Activated CD4-positive, alpha-beta memory T cell treated with anti-CD3 and anti-CD28 coated beads for 36 hours (primary cell): ENCODE results near the gene SAV1. TPM values are rescaled to one million over a fixed set of nuclear protein-coding genes. Genes with fewer than 3 reads are reported as not detected.
A peak's percentile ranks its signal among the peaks of the same experiment; 100 is the strongest.
"Not testable (repeated sequence)": the region's sequence is repeated elsewhere in the genome, so short reads cannot be mapped to it uniquely, and the experiment has no call there.

ENCODE experiments used
- CTCF ChIA-PET: fragments of 350-600 bp; sonication (Branson Sonifier 250); formaldehyde crosslinking; loops from one replicate; lab custom pipeline; 2021; ENCODE audit warnings: antibody characterized with exemption, inconsistent platforms; lab: Charles Lee
- POLR2A ChIA-PET: fragments of 350-600 bp; sonication (Branson Sonifier 250); formaldehyde crosslinking; loops from one replicate; lab custom pipeline; 2021; ENCODE audit warnings: antibody characterized with exemption; lab: Charles Lee
- DNase-seq: peaks from one replicate; pipeline ENCODE4 v3.0.0-alpha.2; 2020
- H3K27ac Mint-ChIP-seq: one replicate; pipeline ENCODE4 v1.8.0; 2021; ENCODE audit warnings: mixed read lengths
- H3K27me3 Mint-ChIP-seq: one replicate; pipeline ENCODE4 v1.8.0; 2021; ENCODE audit warnings: mixed read lengths
- H3K36me3 Mint-ChIP-seq: one replicate; pipeline ENCODE4 v1.8.0; 2021; ENCODE audit warnings: mixed read lengths
- H3K4me1 Mint-ChIP-seq: one replicate; pipeline ENCODE4 v1.8.0; 2021; ENCODE audit warnings: low read depth, mixed read lengths
- H3K4me3 Mint-ChIP-seq: one replicate; pipeline ENCODE4 v1.8.0; 2021; ENCODE audit warnings: mild to moderate bottlenecking, mixed read lengths
- H3K9me3 Mint-ChIP-seq: one replicate; pipeline ENCODE4 v1.8.0; 2021; ENCODE audit warnings: mixed read lengths
- intact Hi-C: fragments of 100-400 bp; cut with micrococcal nuclease; formaldehyde crosslinking; loops from one replicate; pipeline ENCODE4 v1.15.1; 2023
- total RNA-seq, 2 experiments: library from RNA; stranded (reverse); gene quantifications; one replicate each; pipeline ENCODE4 v1.2.3, GENCODE V29; 2021

The SAV1 gene
- total RNA-seq, 2 experiments from 2014 or later: 13.4 to 13.5 TPM

DNA sequence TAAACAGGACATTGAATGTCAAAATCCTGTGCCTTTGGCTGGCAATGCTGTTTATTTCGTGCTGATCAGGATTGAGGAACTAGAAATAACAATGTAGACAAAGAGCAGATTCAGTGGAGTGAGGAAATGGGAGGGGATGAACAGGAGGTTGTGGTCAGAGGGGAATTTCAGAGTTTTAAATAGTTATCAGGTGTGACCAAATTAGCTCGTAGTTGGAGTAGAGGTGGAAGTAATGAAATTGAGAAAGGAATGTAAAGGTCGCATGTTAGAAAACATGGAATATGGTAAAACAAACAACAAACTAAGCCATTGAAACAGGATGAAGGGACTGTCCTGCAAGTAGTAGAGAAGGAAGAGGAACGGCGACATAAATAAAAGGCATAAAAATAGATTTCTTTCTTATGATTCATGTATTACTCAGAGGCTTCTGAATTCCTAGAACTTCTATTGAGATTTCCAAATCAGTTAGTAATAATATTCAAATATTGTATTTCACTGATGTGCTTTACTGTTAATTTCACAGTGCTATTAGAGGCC lies 9.5 kb upstream of the SAV1 start:
- Mint-ChIP-seq H3K27ac (no peak overlapping the region), H3K9me3 (no peaks in the 10 kb centered on the region), H3K4me1 (peaks cover 13% of the 10 kb centered on the region), H3K27me3 (no peaks in the 10 kb centered on the region), H3K36me3 (no peaks in the 10 kb centered on the region), H3K4me3 (no peak overlapping the region)
- POLR2A ChIA-PET: interaction anchor here (1.3 kb wide), 1 partner anchor 9 kb away, joined by 6 read pairs; the partner anchor contains the start of gene SAV1
- no peak for DNase-seq
- CTCF ChIA-PET: interaction anchor here (0.7 to 2.1 kb wide), 3 partner anchors 37 to 190 kb away, joined by 3 to 8 read pairs (median 3); no protein-coding TSS in a partner anchor
- intact Hi-C loops: no loop called here

DNA sequence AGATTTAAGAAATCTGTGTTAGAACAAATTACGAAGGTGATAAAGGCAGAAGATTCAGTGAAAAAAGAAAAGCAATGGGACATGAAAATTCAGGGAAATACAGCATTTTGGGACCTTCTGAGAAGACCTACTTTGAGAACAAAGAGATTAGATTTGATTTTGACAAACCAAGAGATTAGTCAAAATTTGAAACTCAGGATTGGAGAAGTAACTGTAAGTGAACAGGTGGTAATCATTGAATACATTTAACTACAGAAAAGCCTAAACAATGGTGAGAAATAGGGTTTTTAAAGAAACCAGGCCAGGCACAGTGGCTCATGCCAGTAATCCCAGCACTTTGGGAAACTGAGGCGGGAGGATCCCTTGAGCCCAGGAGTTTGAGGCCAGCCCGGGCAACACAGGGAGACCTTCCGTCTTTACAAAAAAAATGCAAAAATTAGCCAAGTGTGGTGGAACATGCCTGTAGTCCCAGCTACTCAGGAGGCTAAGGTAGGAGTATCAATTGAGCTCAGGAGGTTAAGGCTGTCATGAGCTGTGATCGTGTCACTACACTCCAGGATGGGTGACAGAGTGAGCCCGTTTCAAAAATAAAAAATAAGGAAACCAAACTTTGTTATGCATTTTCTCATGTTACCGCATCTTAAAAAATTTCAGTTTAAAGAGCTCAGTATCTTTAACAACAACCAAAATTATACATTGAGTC lies 8.9 kb upstream of the SAV1 start:
- Mint-ChIP-seq H3K27me3 (no peaks in the 10 kb centered on the region), H3K36me3 (no peaks in the 10 kb centered on the region), H3K4me3 (no peak overlapping the region), H3K9me3 (no peaks in the 10 kb centered on the region), H3K27ac (no peak overlapping the region), H3K4me1 (peaks cover 13% of the 10 kb centered on the region)
- ChIA-PET CTCF (interaction anchor here (0.5 to 2.1 kb wide), 5 partner anchors 38 to 191 kb away, joined by 3 to 8 read pairs (median 3); no protein-coding TSS in a partner anchor), POLR2A (interaction anchor here (1.3 kb wide), 1 partner anchor 9 kb away, joined by 6 read pairs; the partner anchor contains the start of gene SAV1)
- no peak for DNase-seq
- intact Hi-C loops: no loop called here

DNA sequence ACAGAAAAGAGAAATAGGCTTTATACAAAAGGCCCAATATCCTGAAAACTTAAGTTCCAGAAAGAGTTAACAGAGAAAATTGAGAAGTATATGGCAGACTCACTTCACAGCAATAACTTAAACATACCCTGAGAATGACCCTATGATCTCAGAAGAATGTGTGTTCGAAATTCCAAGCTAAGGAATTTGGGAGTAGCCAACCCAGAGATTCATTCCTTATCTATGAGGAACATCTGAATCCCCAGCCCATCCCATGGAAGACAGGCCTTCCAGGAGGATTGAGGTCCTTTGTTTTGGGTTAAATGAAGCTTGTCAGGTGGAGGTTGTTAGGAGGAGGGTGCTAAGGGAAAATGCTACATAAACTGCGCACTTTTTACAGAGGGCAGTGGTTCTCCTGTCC lies 7.5 kb upstream of the SAV1 start:
- H3K27me3 Mint-ChIP-seq: no peaks in the 10 kb centered on the region
- H3K9me3 Mint-ChIP-seq: no peaks in the 10 kb centered on the region
- no peak overlapping the region for H3K4me3 Mint-ChIP-seq
- H3K36me3 Mint-ChIP-seq: no peaks in the 10 kb centered on the region
- intact Hi-C loops: no loop called here
- no peak overlapping the region for H3K27ac Mint-ChIP-seq
- DNase-seq: no peak
- ChIA-PET CTCF (no interaction called here), POLR2A (no interaction called here)
- H3K4me1 Mint-ChIP-seq: peaks cover 13% of the 10 kb centered on the region

GRCh38 chr14:50670866-50671256 lies 2.8 kb upstream of the SAV1 start:
- CTCF ChIA-PET: interaction anchor here (0.9 to 1.5 kb wide), 2 partner anchors 107 to 190 kb away, joined by 3 to 8 read pairs; no protein-coding TSS in a partner anchor
- no peaks in the 10 kb centered on the region for H3K27me3 Mint-ChIP-seq

DNA sequence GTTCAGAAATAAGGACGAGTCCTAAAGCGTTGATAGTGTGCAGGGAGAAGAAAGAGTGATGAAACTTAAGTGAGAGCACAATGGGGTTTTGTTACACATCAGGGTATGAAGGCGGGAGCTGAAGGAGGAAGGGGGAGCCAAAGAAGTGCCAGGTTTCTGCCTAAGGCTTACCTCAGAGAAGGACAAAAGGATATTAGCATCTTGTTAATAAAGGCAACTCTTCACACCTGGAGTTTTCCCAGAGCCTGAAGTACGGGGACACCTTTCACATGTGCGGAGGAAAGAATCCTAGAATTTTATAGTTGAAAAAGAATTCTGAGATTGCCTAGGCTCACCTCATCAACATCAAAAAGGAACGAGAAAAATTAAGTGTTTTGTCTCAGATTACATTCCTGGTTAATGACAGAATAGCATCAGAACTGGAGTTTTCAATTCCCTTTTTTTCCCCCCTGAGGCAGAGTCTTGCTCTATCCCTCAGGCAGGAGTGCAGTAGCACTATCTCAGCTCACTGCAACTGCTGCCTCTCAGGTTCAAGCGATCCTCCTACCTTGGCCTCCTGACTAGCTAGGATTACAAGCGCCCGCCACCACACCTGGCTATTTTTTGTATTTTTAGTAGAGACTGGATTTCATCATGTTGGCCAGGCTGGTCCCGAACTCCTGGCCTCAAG lies 2.2 kb upstream of the SAV1 start:
- no peaks in the 10 kb centered on the region for H3K36me3 Mint-ChIP-seq
- no peaks in the 10 kb centered on the region for H3K9me3 Mint-ChIP-seq
- no peak for DNase-seq
- intact Hi-C loops: no loop called here
- peaks cover 8% of the 10 kb centered on the region for H3K4me1 Mint-ChIP-seq
- no peak overlapping the region for H3K27ac Mint-ChIP-seq
- no peak overlapping the region for H3K4me3 Mint-ChIP-seq
- POLR2A ChIA-PET: no interaction called here
- H3K27me3 Mint-ChIP-seq: no peaks in the 10 kb centered on the region
- CTCF ChIA-PET: interaction anchor here (0.9 to 1.5 kb wide), 2 partner anchors 107 to 190 kb away, joined by 3 to 8 read pairs; no protein-coding TSS in a partner anchor

More at GRCh38 chr14:50670866-50671256, 2.8 kb upstream of the SAV1 start:
- H3K36me3 Mint-ChIP-seq: no peaks in the 10 kb centered on the region
- no peak overlapping the region for H3K27ac Mint-ChIP-seq
- no peak overlapping the region for H3K4me3 Mint-ChIP-seq
- no peak for DNase-seq
- no peaks in the 10 kb centered on the region for H3K9me3 Mint-ChIP-seq
- intact Hi-C loops: no loop called here
- peaks cover 8% of the 10 kb centered on the region for H3K4me1 Mint-ChIP-seq
- POLR2A ChIA-PET: interaction anchor here (0.6 kb wide), 1 partner anchor 75 kb away, joined by 3 read pairs; no protein-coding TSS in a partner anchor

- POLR2A ChIA-PET: no interaction called here
- CTCF ChIA-PET: no interaction called here
- no peak overlapping the region for H3K27ac Mint-ChIP-seq
- H3K36me3 Mint-ChIP-seq: peaks cover 3% of the 10 kb centered on the region
- H3K4me3 Mint-ChIP-seq: no peak overlapping the region
- DNase-seq: no peak
- H3K9me3 Mint-ChIP-seq: no peaks in the 10 kb centered on the region
- intact Hi-C loops: loop anchor here (2.0 to 5.0 kb wide), 4 partner anchors 93 to 357 kb away; partner anchors contain the start of genes DMAC2L and L2HGDH
- no peaks in the 10 kb centered on the region for H3K27me3 Mint-ChIP-seq
- H3K4me1 Mint-ChIP-seq: peaks cover 12% of the 10 kb centered on the region
Observed at GRCh38 chr14:50669441-50669986, 1.4 kb upstream of the SAV1 start.

DNA sequence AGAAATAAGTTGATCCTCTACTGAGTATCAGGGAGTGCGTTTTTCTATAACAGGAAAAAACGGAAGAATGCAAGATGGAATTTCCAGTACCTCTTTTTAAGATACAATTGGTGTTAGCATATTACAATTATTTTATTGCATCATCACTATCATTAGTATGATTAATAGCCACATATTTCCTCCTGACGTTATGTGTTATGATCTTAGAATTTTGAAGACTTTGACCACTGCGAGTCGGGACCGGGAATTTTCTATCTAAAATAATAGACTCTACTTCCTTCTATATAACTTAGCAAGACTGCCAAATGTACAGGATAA lies 679 bp upstream of the SAV1 start:
- intact Hi-C loops: loop anchor here (2.0 to 5.0 kb wide), 4 partner anchors 94 to 356 kb away; partner anchors contain the start of genes DMAC2L and L2HGDH
- POLR2A ChIA-PET: interaction anchor here (0.6 to 1.4 kb wide), 10 partner anchors 8 to 348 kb away, joined by 3 to 10 read pairs (median 4); partner anchors contain the start of gene NIN

DNA sequence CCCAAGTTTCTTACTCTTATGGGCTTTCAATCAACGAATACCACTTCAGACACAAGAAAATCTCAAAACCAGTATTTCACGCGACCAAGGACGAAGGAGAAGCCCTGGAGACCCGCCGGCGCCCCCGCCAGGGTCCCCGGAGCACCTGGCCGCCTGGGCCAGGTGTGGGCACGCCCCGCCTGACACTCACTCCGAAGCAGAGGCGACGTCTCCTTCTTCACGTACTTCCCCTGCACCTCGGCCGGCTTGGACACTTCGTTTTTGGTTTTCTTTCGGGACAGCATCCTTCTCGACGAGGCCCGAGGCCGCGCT lies 466 bp downstream of the SAV1 start:
- peak; percentile 50 for DNase-seq
- H3K36me3 Mint-ChIP-seq: peaks cover 8% of the 10 kb centered on the region

More for the DNA sequence above, 679 bp upstream of the SAV1 start:
- Mint-ChIP-seq H3K4me1 (peaks cover 15% of the 10 kb centered on the region), H3K4me3 (no peak overlapping the region), H3K27ac (no peak overlapping the region), H3K36me3 (peaks cover 3% of the 10 kb centered on the region), H3K9me3 (no peaks in the 10 kb centered on the region), H3K27me3 (no peaks in the 10 kb centered on the region)
- CTCF ChIA-PET: interaction anchor here (1.0 kb wide), 1 partner anchor 108 kb away, joined by 3 read pairs; no protein-coding TSS in a partner anchor
- no peak for DNase-seq

DNA sequence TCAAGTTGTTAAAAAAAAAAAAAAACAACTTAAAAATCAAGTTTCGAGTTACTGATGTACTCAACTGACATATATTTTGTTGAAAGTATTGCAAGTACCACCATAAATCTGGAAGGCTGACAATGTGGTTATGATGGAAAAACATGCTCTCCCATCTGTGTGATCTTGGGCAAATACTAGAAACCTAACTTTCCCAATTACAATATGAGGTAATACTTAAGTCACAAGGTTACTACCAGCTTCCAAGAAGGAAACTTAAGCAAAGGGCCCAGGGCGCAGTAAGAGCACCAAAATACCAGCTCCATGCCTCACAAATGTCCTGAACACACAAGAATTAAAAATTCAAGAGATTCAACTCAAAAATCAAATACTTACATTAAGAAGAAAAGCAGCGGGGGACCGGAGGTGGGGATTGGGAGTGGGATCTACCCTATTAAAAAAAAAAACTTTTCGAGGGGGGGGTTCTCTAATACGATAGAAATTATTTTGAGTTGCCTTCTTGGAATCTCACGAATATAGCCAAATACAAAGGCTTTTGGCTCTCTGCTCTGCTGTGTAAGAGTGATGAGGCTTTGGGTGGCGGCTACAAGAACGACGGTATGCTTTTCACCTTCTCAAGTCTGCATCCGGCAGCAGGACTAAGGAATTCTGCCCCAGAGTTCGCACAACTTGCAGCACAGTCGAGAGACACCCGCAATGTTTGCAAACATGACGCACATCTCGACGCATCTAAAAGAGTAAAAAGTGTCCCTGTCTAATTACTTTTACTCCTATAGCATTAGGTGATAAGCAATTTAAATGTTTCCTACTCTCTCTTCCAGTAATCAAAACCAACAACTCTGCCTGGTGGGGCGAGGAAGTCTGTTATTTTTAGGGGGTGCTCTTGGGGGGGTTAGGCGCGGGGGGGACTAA lies 1.1 kb downstream of the SAV1 start:
- Mint-ChIP-seq H3K4me3 (no peak overlapping the region), H3K4me1 (peaks cover 18% of the 10 kb centered on the region), H3K27ac (peak overlapping the region; percentile 63), H3K27me3 (no peaks in the 10 kb centered on the region), H3K36me3 (peaks cover 8% of the 10 kb centered on the region), H3K9me3 (no peaks in the 10 kb centered on the region)
- DNase-seq: peak; percentile 39
- ChIA-PET POLR2A (interaction anchor here (1.0 kb wide), 1 partner anchor 95 kb away, joined by 4 read pairs; no protein-coding TSS in a partner anchor), CTCF (interaction anchor here (1.5 kb wide), 1 partner anchor 111 kb away, joined by 10 read pairs; no protein-coding TSS in a partner anchor)
- intact Hi-C loops: loop anchor here (1.0 to 5.0 kb wide), 5 partner anchors 59 to 355 kb away; partner anchors contain the start of genes DMAC2L and L2HGDH

More for the DNA sequence above, 466 bp downstream of the SAV1 start:
- Mint-ChIP-seq H3K27me3 (no peaks in the 10 kb centered on the region), H3K27ac (peak overlapping the region; percentile 63), H3K4me3 (no peak overlapping the region), H3K4me1 (peaks cover 18% of the 10 kb centered on the region), H3K9me3 (no peaks in the 10 kb centered on the region)
- intact Hi-C loops: loop anchor here (1.0 to 5.0 kb wide), 5 partner anchors 59 to 355 kb away; partner anchors contain the start of genes DMAC2L and L2HGDH
- CTCF ChIA-PET: no interaction called here
- POLR2A ChIA-PET: interaction anchor here (1.0 to 1.4 kb wide), 8 partner anchors 9 to 347 kb away, joined by 3 to 10 read pairs (median 6); partner anchors contain the start of gene NIN

DNA sequence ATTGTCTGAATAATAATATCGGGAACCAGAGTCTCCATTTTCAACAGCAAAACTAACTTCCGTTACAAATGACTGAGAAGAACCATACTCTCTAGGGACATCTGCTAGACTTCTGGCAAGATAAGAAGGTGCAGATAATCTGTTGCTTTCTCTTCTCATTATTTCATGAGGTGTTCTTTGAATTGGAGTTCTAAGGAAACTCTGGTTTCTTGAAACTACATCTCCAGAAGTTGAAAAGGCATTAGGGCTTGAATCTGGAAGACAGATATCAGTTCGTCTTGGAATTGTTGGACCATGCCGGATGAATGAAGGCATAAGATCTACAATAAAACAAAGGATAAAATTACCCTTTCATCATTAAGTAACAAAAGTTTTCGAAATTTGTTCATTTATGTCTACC lies 2.8 kb downstream of the SAV1 start:
- H3K9me3 Mint-ChIP-seq, H3K4me3 Mint-ChIP-seq, H3K27ac Mint-ChIP-seq, H3K27me3 Mint-ChIP-seq, CTCF ChIA-PET, POLR2A ChIA-PET, DNase-seq: not testable (repeated sequence)
- intact Hi-C loops: loop anchor here (5.0 kb wide), 3 partner anchors 97 to 353 kb away; partner anchors contain the start of genes DMAC2L and L2HGDH
- Mint-ChIP-seq H3K36me3 (peaks cover 20% of the 10 kb centered on the region), H3K4me1 (peaks cover 18% of the 10 kb centered on the region)

DNA sequence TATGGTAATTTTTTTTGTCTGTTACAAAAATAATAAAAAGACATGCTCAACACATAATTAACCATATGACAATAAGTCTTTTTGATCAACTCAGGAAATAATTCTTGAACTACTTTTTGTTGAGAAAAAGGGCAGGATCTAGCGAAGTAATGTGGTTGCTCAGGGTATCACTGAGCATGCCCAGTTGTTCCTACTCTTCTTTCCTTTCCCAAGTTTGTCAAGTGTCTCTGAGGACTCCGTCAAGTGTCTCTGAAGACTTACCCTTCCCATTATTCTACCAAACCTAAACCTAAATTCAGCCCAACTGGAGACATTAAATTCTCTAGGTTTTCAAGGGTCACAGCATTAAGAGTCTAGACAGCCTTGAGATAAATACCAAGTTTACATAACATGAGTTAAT lies 3.5 kb downstream of the SAV1 start:
- peaks cover 22% of the 10 kb centered on the region for H3K4me1 Mint-ChIP-seq
- H3K36me3 Mint-ChIP-seq: peaks cover 20% of the 10 kb centered on the region
- H3K27ac Mint-ChIP-seq, CTCF ChIA-PET, POLR2A ChIA-PET, intact Hi-C loops, H3K27me3 Mint-ChIP-seq, DNase-seq, H3K9me3 Mint-ChIP-seq, H3K4me3 Mint-ChIP-seq: not testable (repeated sequence)
